HG02852 (cell line): ENCODE measurements around the gene CDK19.
"Not testable (repeated sequence)": the region's sequence is repeated elsewhere in the genome, so short reads cannot be mapped to it uniquely, and the experiment has no call there.

Experiments
- ATAC-seq: cut with Tn5 transposase; IDR thresholded peaks from one replicate; pipeline ENCODE4 v1.9.1; 2021; ENCODE audit warnings: mild to moderate bottlenecking, moderate library complexity; ENCODE audit not compliant: unreplicated experiment

The CDK19 gene

GRCh38 chr6:110592765-110593164 is 222.5 kb downstream of the CDK19 start:
- no peak for ATAC-seq

GRCh38 chr6:110590821-110591351 is 224.4 kb downstream of the CDK19 start:
- ATAC-seq = peak; percentile 49

- ATAC-seq = peak; percentile 88
Observed at GRCh38 chr6:110589865-110590513, 225.3 kb downstream of the CDK19 start.

DNA sequence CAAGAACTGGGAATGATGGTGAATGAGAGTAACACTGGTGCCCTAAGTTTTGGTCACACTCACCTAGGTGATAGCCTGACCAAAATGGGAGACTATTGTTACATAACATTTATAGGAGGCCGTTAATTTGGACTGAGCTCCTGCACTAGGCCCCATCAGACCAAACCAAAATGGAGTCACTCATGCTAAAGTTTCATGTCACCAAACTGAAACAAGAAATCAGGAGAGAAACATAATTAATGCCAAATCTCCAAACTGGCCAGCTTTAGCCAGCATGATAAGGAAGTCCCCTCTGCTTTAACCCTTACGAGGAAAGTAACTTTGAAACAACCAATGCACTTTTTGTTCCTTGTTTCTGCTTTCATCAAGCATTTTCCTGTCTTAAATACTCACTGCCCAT is 227.9 kb downstream of the CDK19 start:
- ATAC-seq = no peak

DNA sequence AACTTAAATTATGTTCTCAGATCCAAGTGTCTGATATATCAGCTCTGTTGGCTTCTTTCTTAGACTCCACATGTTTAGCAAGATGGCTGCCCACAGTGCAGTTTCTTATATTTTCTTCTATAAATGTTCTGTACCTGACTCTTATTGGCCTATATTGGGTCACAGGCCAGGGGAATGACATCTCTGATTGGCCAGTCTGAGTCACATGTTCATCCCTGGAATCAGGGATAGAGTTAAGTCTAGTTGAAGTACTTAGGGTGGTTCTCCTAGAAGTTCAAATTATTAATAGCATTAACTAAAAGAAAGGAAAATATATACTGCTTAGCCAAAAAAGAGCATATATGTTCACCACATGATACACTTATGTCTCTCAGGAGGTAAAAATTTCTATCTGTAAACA is 233.6 kb downstream of the CDK19 start:
- no peak for ATAC-seq

- ATAC-seq = not testable (repeated sequence)
Observed at GRCh38 chr6:110577596-110578167, 237.6 kb downstream of the CDK19 start.

DNA sequence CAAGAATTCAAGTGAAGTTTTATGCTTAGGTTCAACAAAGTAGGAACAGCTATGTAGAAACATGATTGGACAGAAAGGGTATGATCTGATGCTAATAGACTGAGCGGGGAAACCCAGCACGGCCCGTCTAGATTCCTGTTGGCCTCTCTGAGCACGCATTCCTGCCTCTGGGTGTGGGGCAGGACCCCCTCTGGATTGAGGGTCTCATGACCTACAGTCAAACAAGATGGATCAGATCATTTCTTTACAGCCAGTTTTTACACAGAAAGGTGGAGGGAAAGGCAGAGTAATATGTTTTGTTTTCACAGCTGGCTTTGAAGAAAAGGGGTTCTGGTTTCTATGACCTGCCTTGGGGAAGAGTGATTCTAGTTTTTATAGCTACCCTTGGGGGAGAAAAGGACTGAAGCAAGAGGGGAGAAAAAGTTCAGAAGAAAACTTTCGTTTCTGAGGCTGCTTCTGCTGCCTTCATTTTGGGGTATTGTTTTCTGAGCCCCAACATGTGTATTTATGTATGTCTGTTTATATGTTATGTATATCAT is 239.3 kb downstream of the CDK19 start:
- no peak for ATAC-seq

- no peak for ATAC-seq
Observed at GRCh38 chr6:110574817-110575216, 240.5 kb downstream of the CDK19 start.

DNA sequence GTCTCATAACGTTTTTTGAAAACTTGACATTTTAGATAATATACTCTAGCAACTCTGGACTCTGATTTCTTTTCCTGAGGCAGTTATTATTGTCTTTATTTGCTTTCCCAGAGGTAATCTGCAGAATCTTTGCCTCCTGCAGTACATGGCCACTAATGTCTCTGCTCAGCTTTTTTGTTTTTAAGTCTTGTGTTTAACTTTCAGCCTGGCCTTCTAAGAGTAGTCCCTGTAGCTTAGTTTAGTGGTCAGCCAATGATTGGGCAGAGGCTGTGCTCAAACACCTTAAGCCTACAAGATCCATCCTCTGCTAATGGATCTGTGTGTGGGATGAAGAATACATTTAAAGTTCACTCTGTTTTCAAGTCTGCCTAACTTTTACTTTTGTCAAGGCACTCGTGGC is 241.7 kb downstream of the CDK19 start:
- no peak for ATAC-seq

DNA sequence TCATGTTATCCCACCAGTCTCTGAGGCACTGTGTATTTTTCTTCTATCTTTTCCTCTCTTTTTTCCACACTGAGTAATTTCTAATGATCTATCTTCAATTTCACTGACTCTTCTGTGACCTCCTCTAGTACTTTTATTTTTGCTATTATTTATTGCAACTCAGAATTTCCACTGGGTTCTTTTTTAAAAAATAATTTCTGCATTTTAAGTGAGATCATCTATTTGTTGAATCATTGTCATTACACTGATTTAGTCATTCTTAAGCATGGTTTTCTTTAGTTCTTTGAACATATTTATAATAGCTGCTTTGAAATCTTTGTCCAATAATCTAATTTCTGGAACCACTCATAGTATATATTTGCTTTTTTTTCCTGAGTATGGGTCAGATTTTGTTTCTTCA is 242.1 kb downstream of the CDK19 start:
- ATAC-seq = no peak

DNA sequence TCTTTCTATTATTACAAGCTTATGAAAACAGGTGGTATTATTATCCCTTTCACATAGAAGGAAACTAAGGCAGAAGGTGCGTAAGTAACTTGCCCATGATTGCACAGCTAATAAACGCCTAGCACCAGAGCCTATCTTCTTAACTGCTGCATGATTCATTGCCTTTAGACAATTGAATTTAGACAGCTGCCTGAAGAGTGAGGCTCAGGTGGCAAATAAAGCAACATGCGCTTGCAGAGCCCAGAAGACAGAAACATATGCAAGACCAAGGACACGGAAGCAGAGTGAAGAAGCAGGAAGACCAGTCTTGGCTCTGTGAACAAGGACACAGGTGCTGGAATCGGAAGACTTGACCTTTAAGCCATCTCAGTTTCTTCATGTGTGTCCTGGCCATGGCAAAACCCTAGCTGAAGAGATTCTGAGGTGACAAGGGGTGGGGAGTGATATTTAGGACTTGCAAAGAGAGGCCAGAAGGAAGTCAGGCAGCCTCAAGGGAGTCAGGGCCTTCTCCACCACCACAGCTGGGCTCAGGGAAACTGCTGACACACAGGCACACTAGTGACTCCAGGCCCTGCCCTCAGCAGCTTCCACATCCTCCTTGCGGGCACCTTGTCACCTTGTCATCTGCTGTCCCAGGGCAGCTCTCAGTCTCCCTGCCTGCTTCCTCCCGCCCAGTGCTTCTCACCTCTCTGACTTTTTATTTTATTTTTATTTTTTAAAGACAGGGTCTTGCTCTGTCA is 247.1 kb downstream of the CDK19 start:
- no peak for ATAC-seq

DNA sequence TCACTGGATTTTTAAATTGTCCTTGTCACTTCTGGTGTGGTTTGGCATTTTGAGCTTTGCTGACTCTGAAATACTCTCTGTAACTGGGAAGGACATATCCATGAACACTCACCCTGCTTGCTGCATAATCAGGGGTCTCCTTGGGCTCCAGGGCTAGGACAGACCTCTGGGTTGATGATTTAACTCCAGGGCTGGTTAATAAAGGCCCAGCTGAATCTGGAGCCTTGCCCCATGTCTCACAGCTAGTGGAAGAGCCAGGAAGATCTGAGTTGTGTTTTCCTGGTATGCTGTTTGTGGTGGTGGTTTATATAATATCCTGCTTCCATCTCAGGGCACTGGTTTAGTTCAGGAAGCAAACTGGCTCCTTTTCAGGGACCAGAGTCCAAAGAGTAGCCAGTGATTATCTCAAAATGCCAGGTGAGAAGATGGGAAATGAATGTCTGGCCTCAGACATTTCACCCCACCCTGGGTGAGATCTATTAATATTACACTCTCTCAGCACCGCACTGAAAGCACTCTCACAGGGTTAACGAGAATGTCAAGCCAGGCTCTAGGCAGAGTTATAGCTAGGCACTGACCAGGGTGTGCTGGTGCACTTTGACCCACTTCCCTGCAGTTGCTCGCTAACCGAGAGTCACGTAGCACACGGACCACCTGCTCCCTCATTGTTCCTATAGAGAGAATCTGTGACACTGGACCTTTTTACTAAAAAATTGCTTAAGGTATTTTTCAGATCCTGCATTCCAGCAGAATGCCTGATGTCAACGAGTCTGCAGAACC is 248.7 kb downstream of the CDK19 start:
- no peak for ATAC-seq

DNA sequence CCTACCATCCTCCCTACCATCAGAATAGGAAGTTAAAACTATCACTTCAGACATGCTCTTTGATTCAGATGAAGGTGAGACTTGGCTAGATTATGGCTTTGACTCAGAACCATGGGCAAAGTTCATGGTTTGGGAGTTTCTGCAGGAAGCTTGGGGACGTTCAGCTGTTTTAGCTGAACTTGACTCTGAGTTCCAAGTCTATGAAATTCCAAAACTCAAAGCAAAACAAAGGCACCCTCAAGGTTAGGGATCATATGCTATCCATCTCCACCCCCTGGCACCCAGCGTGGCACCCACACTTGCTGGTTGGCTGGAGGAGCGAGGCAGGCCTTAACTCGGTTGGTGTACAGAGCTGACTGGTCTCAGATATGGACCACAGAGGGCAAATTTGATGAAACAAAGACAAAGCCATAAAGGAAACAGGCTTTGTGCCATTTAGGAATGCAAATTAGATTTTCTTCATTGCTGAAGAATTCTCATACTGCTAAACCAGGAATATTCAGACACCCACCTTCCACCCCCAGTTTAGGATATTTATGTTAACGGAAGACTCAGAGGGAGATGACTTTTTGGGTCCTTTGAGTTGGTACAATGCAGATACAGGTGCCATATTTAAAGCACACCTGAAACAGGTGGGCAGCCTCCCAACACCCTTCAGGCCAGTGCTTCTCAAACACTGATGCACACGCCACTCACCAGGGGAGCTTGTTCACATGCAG is 250.4 kb downstream of the CDK19 start:
- ATAC-seq = no peak

GRCh38 chr6:110563711-110564110 is 251.6 kb downstream of the CDK19 start:
- ATAC-seq = no peak

GRCh38 chr6:110562316-110562915 is 252.9 kb downstream of the CDK19 start:
- ATAC-seq = no peak

DNA sequence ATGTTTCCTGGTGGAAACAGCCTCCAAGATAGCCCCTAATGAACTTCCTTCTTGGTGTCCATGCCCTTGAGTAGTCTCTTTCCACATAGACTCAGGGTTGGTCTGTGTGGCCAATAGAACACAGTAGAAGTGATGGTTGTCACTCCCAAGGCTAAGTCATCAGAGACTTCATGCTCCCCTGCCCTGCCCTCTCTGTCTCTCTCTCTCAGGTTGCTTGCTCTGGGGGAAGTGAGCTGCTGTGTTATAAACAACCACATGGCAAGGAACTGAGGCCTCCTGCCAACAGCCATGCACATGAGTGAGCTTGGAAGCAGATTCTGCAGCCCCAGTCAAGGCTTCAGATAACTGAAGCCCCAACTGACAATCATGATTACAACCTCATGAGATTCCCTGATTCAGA is 253.6 kb downstream of the CDK19 start:
- no peak for ATAC-seq

DNA sequence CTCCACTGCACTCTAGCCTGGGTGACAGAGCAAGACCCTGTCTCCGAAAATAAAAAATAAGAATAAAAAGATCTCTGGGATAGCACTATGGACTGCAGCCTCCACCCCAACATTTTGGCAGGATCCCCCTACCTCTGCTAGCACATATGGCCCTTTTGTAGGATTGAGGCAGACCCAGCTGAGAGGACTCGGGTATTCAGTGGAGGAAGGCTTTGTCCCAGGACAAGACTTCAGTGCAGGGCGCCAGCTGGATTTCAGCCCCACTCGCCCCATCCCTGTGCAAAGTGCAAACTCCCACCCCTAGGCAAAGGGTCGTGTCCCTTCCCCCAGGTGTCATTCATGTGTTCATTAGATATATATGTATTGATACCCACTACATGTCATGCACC is 254.3 kb downstream of the CDK19 start:
- no peak for ATAC-seq

- no peak for ATAC-seq
Observed at GRCh38 chr6:110560239-110561007, 254.8 kb downstream of the CDK19 start.
